WTC11 (cell line): ENCODE results near the gene SLC10A6. TPM values are rescaled to one million over a fixed set of nuclear protein-coding genes. Genes with fewer than 3 reads are reported as not detected.

Experiments
- ATAC-seq: fragments of 200-7000 bp; cut with Tn5 transposase; 2 replicates; pipeline ENCODE4 v1.10.0; 2021; ENCODE audit warnings: mild to moderate bottlenecking, moderate library complexity
- CTCF ChIA-PET: fragments of 300-600 bp; sonication (Branson Sonifier 250); formaldehyde crosslinking; loops from one replicate; lab custom pipeline; 2021; ENCODE audit warnings: antibody characterized with exemption; lab: Charles Lee
- POLR2A ChIA-PET: fragments of 350-600 bp; sonication (Branson Sonifier 250); formaldehyde crosslinking; loops from one replicate; lab custom pipeline; 2021; ENCODE audit warnings: antibody characterized with exemption; lab: Charles Lee
- DNase-seq: peaks from one replicate; pipeline ENCODE4 v3.0.0; 2021; ENCODE audit warnings: low spot score
- H3K27ac Mint-ChIP-seq: 2 replicates; pipeline ENCODE4 v1.8.0; 2021; ENCODE audit warnings: mixed read lengths
- H3K27me3 Mint-ChIP-seq: 2 replicates; pipeline ENCODE4 v1.8.0; 2021; ENCODE audit warnings: low read depth, mild to moderate bottlenecking, moderate library complexity, mixed read lengths
- H3K36me3 Mint-ChIP-seq: 2 replicates; pipeline ENCODE4 v1.8.0; 2021; ENCODE audit warnings: mixed read lengths
- H3K4me1 Mint-ChIP-seq: 2 replicates; pipeline ENCODE4 v1.8.0; 2022; ENCODE audit warnings: mixed read lengths
- H3K4me3 Mint-ChIP-seq: 2 replicates; pipeline ENCODE4 v1.8.0; 2021; ENCODE audit warnings: mild to moderate bottlenecking, moderate library complexity, mixed read lengths
- H3K9me3 Mint-ChIP-seq: 2 replicates; pipeline ENCODE4 v1.8.0; 2021; ENCODE audit warnings: mixed read lengths
- ATF1 ChIP-seq: sonication (generic); formaldehyde crosslinking; IDR thresholded peaks from 2 replicates; pipeline ENCODE4 v1.8.1; 2023; ENCODE audit warnings: mild to moderate bottlenecking, moderate library complexity, missing genetic modification reagents
- CBFB ChIP-seq: sonication (generic); formaldehyde crosslinking; IDR thresholded peaks from 2 replicates; pipeline ENCODE4 v1.8.1; 2022; ENCODE audit warnings: mild to moderate bottlenecking, low read depth, missing genetic modification reagents
- E2F5 ChIP-seq: sonication (generic); formaldehyde crosslinking; IDR thresholded peaks from 2 replicates; pipeline ENCODE4 v1.8.1; 2022; ENCODE audit warnings: mild to moderate bottlenecking, moderate library complexity, missing genetic modification reagents
- FOXP1 ChIP-seq: sonication (generic); formaldehyde crosslinking; IDR thresholded peaks from 2 replicates; pipeline ENCODE4 v1.8.0; 2022; ENCODE audit warnings: missing genetic modification reagents, mild to moderate bottlenecking, moderate library complexity, borderline replicate concordance
- HMGXB4 ChIP-seq: sonication (generic); formaldehyde crosslinking; IDR thresholded peaks from 2 replicates; pipeline ENCODE4 v1.8.1; 2023; ENCODE audit warnings: mild to moderate bottlenecking, moderate library complexity, missing genetic modification reagents
- IRF2 ChIP-seq: sonication (generic); formaldehyde crosslinking; IDR thresholded peaks from 2 replicates; pipeline ENCODE4 v1.8.0; 2022; ENCODE audit warnings: low read depth, missing genetic modification reagents, borderline replicate concordance
- NR1H2 ChIP-seq: sonication (generic); formaldehyde crosslinking; IDR thresholded peaks from 2 replicates; pipeline ENCODE4 v1.9.0; 2021; ENCODE audit warnings: mild to moderate bottlenecking, moderate library complexity, missing genetic modification reagents
- OVOL2 ChIP-seq: fragments of 250-450 bp; sonication (Bioruptor Pico); IDR thresholded peaks from 2 replicates; pipeline ENCODE4 v1.9.0; 2021; ENCODE audit warnings: mild to moderate bottlenecking, borderline replicate concordance
- PRRX2 ChIP-seq: fragments of 250-450 bp; sonication (Bioruptor Pico); IDR thresholded peaks from 2 replicates; pipeline ENCODE4 v1.8.0; 2021; ENCODE audit warnings: mild to moderate bottlenecking
- SOX15 ChIP-seq: fragments of 250-450 bp; sonication (Bioruptor Pico); IDR thresholded peaks from 2 replicates; pipeline ENCODE4 v1.9.0; 2021; ENCODE audit warnings: mild to moderate bottlenecking
- SP1 ChIP-seq: sonication (generic); formaldehyde crosslinking; conservative IDR thresholded peaks from 2 replicates; pipeline ENCODE4 v1.8.1; 2022; ENCODE audit warnings: missing genetic modification reagents
- ZBTB43 ChIP-seq: sonication (generic); formaldehyde crosslinking; IDR thresholded peaks from 2 replicates; pipeline ENCODE4 v1.8.1; 2023; ENCODE audit warnings: mild to moderate bottlenecking, missing genetic modification reagents
- ZNF232 ChIP-seq: sonication (generic); formaldehyde crosslinking; IDR thresholded peaks from 2 replicates; pipeline ENCODE4 v1.8.0; 2022; ENCODE audit warnings: mild to moderate bottlenecking, missing genetic modification reagents
- total RNA-seq: library from RNA; stranded (reverse); gene quantifications from 3 replicates; pipeline ENCODE4 v1.2.3, GENCODE V29; 2021
- TF ChIP-seq, protein P1 (sequence below): sonication (generic); formaldehyde crosslinking; conservative IDR thresholded peaks from 2 replicates; pipeline ENCODE4 v1.8.1; 2023; ENCODE audit warnings: mild to moderate bottlenecking, low read depth, missing genetic modification reagents, moderate library complexity
- TF ChIP-seq, protein P2 (sequence below): sonication (generic); formaldehyde crosslinking; IDR thresholded peaks from 2 replicates; pipeline ENCODE4 v1.8.1; 2023; ENCODE audit warnings: mild to moderate bottlenecking, missing genetic modification reagents, moderate library complexity
- TF ChIP-seq, protein P3 (sequence below): fragments of 250-450 bp; sonication (Bioruptor Pico); IDR thresholded peaks from 2 replicates; pipeline ENCODE4 v2.1.2; 2022; ENCODE audit warnings: mild to moderate bottlenecking, moderate library complexity
- TF ChIP-seq, protein P4 (sequence below): sonication (generic); formaldehyde crosslinking; IDR thresholded peaks from 2 replicates; pipeline ENCODE4 v1.8.0; 2022; ENCODE audit warnings: mild to moderate bottlenecking, missing genetic modification reagents
- TF ChIP-seq, protein P5 (sequence below): fragments of 250-450 bp; sonication (Bioruptor Pico); IDR thresholded peaks from 2 replicates; pipeline ENCODE4 v1.9.0; 2021; ENCODE audit warnings: mild to moderate bottlenecking

Gene SLC10A6
- total RNA-seq, 1 experiment from 2014 or later = not detected

DNA sequence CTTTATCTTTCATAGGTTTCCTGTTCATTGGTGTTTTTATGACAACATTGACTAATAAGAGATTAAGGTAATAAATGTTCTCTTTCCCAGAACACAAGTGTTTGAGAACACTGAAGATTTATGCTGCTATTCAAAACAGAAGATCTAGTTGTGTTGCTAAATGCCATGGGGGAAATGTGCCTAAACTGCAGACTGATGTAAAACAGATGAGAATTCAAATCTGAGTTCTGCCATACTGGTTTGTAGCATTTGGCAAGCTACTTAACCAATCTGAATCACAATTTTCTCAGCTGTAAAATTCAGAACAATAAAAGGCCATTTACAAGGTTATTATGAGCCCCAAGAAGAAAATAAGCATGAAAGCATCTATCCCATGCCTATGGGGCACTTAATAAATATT is 2.3 kb downstream of the SLC10A6 start (continued):
- TF ChIP-seq, protein P1, sequence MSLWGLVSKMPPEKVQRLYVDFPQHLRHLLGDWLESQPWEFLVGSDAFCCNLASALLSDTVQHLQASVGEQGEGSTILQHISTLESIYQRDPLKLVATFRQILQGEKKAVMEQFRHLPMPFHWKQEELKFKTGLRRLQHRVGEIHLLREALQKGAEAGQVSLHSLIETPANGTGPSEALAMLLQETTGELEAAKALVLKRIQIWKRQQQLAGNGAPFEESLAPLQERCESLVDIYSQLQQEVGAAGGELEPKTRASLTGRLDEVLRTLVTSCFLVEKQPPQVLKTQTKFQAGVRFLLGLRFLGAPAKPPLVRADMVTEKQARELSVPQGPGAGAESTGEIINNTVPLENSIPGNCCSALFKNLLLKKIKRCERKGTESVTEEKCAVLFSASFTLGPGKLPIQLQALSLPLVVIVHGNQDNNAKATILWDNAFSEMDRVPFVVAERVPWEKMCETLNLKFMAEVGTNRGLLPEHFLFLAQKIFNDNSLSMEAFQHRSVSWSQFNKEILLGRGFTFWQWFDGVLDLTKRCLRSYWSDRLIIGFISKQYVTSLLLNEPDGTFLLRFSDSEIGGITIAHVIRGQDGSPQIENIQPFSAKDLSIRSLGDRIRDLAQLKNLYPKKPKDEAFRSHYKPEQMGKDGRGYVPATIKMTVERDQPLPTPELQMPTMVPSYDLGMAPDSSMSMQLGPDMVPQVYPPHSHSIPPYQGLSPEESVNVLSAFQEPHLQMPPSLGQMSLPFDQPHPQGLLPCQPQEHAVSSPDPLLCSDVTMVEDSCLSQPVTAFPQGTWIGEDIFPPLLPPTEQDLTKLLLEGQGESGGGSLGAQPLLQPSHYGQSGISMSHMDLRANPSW (CRISPR knock-in tag) = no peak
- TF ChIP-seq, protein P2, sequence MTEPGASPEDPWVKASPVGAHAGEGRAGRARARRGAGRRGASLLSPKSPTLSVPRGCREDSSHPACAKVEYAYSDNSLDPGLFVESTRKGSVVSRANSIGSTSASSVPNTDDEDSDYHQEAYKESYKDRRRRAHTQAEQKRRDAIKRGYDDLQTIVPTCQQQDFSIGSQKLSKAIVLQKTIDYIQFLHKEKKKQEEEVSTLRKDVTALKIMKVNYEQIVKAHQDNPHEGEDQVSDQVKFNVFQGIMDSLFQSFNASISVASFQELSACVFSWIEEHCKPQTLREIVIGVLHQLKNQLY (CRISPR knock-in tag) = no peak
- TF ChIP-seq ZBTB43 (CRISPR knock-in tag) (no peak), PRRX2 (no peak), CBFB (CRISPR knock-in tag) (no peak), SOX15 (no peak), IRF2 (CRISPR knock-in tag) (no peak), SP1 (CRISPR knock-in tag) (no peak)
- TF ChIP-seq, protein P3, sequence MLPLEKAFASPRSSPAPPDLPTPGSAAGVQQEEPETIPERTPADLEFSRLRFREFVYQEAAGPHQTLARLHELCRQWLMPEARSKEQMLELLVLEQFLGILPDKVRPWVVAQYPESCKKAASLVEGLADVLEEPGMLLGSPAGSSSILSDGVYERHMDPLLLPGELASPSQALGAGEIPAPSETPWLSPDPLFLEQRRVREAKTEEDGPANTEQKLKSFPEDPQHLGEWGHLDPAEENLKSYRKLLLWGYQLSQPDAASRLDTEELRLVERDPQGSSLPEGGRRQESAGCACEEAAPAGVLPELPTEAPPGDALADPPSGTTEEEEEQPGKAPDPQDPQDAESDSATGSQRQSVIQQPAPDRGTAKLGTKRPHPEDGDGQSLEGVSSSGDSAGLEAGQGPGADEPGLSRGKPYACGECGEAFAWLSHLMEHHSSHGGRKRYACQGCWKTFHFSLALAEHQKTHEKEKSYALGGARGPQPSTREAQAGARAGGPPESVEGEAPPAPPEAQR (CRISPR knock-in tag) = no peak
- TF ChIP-seq, all 79 proteins: peak for 0

GRCh38 chr4:86845593-86845992 is 3.6 kb downstream of the SLC10A6 start:
- no peak for ATAC-seq
- ChIA-PET POLR2A (no interaction called here), CTCF (no interaction called here)
- no peaks in the 10 kb centered on the region for H3K9me3 Mint-ChIP-seq
- no peak for DNase-seq
- H3K36me3 Mint-ChIP-seq = no peaks in the 10 kb centered on the region
- TF ChIP-seq, protein P4, sequence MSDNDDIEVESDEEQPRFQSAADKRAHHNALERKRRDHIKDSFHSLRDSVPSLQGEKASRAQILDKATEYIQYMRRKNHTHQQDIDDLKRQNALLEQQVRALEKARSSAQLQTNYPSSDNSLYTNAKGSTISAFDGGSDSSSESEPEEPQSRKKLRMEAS (CRISPR knock-in tag) = no peak
- TF ChIP-seq ZBTB43 (CRISPR knock-in tag) = no peak
- no peak for TF ChIP-seq E2F5 (CRISPR knock-in tag)
- no peak for TF ChIP-seq OVOL2
- TF ChIP-seq ZNF232 (CRISPR knock-in tag) = no peak
- no peak for TF ChIP-seq NR1H2 (CRISPR knock-in tag)
- TF ChIP-seq HMGXB4 (CRISPR knock-in tag) = no peak
- no peak for TF ChIP-seq ATF1 (CRISPR knock-in tag)
- no peak for TF ChIP-seq FOXP1 (CRISPR knock-in tag)
- TF ChIP-seq, protein P5, sequence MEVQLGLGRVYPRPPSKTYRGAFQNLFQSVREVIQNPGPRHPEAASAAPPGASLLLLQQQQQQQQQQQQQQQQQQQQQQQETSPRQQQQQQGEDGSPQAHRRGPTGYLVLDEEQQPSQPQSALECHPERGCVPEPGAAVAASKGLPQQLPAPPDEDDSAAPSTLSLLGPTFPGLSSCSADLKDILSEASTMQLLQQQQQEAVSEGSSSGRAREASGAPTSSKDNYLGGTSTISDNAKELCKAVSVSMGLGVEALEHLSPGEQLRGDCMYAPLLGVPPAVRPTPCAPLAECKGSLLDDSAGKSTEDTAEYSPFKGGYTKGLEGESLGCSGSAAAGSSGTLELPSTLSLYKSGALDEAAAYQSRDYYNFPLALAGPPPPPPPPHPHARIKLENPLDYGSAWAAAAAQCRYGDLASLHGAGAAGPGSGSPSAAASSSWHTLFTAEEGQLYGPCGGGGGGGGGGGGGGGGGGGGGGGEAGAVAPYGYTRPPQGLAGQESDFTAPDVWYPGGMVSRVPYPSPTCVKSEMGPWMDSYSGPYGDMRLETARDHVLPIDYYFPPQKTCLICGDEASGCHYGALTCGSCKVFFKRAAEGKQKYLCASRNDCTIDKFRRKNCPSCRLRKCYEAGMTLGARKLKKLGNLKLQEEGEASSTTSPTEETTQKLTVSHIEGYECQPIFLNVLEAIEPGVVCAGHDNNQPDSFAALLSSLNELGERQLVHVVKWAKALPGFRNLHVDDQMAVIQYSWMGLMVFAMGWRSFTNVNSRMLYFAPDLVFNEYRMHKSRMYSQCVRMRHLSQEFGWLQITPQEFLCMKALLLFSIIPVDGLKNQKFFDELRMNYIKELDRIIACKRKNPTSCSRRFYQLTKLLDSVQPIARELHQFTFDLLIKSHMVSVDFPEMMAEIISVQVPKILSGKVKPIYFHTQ (CRISPR knock-in tag) = no peak
- H3K4me1 Mint-ChIP-seq = peaks cover 10% of the 10 kb centered on the region
- peaks cover 6% of the 10 kb centered on the region for H3K27me3 Mint-ChIP-seq
- H3K27ac Mint-ChIP-seq = no peak overlapping the region
- no peak overlapping the region for H3K4me3 Mint-ChIP-seq
